Measurements from ENCODE around the gene FYN.

DNA sequence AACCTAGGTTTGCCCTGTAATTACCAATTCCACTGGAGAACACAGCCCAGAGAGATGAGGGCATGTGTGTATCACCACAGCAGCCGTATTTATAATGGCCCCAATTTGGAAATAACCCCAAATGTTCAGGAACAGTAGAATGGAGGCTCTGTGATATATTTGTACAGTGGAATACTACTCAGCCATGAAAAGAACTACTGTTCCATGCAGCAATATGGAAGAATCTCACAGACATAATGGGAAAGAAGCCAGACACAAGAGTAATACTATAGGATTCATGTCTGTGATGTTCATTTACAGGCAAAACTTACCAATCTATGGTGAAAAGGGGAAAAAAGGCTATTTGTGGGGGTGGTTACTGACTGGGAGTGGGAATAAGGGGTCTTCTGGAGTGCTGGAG, 183.8 kb downstream of the FYN start:
- TF ChIP-seq ZNF114 (tag by site-specific recombination; IDR thresholded peaks at IDR 0.05) (no peak), KLF10 (tag by site-specific recombination; IDR thresholded peaks at IDR 0.05) (no peak)
- TF ChIP-seq, protein P1, sequence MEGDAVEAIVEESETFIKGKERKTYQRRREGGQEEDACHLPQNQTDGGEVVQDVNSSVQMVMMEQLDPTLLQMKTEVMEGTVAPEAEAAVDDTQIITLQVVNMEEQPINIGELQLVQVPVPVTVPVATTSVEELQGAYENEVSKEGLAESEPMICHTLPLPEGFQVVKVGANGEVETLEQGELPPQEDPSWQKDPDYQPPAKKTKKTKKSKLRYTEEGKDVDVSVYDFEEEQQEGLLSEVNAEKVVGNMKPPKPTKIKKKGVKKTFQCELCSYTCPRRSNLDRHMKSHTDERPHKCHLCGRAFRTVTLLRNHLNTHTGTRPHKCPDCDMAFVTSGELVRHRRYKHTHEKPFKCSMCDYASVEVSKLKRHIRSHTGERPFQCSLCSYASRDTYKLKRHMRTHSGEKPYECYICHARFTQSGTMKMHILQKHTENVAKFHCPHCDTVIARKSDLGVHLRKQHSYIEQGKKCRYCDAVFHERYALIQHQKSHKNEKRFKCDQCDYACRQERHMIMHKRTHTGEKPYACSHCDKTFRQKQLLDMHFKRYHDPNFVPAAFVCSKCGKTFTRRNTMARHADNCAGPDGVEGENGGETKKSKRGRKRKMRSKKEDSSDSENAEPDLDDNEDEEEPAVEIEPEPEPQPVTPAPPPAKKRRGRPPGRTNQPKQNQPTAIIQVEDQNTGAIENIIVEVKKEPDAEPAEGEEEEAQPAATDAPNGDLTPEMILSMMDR (tag by site-specific recombination; IDR thresholded peaks at IDR 0.05) = no peak

Measured in HEK293 (cell line).